MM.1S (cell line): ENCODE results near the gene EBF3.

Experiments used
- EZH2 ChIP-seq: fragments of 300-600 bp; sonication (generic); optimal IDR thresholded peaks from 2 replicates; pipeline ENCODE3; 2017; ENCODE audit warnings: low read depth, mild to moderate bottlenecking, antibody characterized with exemption, low read length, mixed read lengths
- EZH2phosphoT487 ChIP-seq: fragments of 300-600 bp; sonication (generic); IDR thresholded peaks from 2 replicates; pipeline ENCODE4 v1.6.1; 2018; ENCODE audit warnings: antibody characterized with exemption, low read length
- TF ChIP-seq, protein P1 (sequence below): fragments of 300-600 bp; sonication (generic); IDR thresholded peaks from 2 replicates; pipeline ENCODE4 v1.5.1; 2016; ENCODE audit warnings: antibody characterized with exemption, low read length, mixed read lengths

DNA sequence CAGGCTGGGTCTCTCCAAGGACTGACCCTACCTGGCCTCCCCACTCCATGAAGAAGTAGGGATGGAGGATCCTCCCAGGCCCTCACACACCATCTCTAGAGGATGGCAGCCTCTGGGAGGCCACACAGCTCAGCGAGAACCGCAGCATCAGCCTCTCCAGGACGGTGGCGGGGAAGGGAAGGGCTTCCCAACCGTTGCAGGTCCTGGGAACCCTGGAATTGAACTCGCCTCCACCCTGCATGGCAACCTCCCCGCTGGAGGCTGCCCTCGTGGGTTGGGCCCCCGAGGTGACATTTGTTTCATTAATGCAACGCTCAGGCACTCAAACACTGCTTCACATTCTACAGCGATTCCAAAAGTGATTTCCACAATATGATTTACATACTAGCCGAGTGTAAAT lies 58.5 kb downstream of the EBF3 start:
- TF ChIP-seq, protein P1, sequence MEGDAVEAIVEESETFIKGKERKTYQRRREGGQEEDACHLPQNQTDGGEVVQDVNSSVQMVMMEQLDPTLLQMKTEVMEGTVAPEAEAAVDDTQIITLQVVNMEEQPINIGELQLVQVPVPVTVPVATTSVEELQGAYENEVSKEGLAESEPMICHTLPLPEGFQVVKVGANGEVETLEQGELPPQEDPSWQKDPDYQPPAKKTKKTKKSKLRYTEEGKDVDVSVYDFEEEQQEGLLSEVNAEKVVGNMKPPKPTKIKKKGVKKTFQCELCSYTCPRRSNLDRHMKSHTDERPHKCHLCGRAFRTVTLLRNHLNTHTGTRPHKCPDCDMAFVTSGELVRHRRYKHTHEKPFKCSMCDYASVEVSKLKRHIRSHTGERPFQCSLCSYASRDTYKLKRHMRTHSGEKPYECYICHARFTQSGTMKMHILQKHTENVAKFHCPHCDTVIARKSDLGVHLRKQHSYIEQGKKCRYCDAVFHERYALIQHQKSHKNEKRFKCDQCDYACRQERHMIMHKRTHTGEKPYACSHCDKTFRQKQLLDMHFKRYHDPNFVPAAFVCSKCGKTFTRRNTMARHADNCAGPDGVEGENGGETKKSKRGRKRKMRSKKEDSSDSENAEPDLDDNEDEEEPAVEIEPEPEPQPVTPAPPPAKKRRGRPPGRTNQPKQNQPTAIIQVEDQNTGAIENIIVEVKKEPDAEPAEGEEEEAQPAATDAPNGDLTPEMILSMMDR = no peak
- TF ChIP-seq EZH2 (no peak), EZH2phosphoT487 (no peak)
